T47D (cell line): ENCODE data around the gene MESP1.

Experiments
- DNase-seq, 2 experiments: peaks; one replicate each; pipeline versions ENCODE4 v3.0.0 to v3.0.0-alpha.2; 2011 to 2012; ENCODE audit warnings: low read depth in 1 of 2, low spot score in 1 of 2
- JUND ChIP-seq: IDR thresholded peaks from 2 replicates; pipeline ENCODE4 v1.6.1; 2012; ENCODE audit warnings: low read depth
- in situ Hi-C: cut with HindIII; loops from 2 replicates; pipeline ENCODE4 v1.10.0; 2016; ENCODE audit warnings: low sequenced_read_pairs, low pct_unique_long_range_greater_than_20kb

MESP1 gene

DNA sequence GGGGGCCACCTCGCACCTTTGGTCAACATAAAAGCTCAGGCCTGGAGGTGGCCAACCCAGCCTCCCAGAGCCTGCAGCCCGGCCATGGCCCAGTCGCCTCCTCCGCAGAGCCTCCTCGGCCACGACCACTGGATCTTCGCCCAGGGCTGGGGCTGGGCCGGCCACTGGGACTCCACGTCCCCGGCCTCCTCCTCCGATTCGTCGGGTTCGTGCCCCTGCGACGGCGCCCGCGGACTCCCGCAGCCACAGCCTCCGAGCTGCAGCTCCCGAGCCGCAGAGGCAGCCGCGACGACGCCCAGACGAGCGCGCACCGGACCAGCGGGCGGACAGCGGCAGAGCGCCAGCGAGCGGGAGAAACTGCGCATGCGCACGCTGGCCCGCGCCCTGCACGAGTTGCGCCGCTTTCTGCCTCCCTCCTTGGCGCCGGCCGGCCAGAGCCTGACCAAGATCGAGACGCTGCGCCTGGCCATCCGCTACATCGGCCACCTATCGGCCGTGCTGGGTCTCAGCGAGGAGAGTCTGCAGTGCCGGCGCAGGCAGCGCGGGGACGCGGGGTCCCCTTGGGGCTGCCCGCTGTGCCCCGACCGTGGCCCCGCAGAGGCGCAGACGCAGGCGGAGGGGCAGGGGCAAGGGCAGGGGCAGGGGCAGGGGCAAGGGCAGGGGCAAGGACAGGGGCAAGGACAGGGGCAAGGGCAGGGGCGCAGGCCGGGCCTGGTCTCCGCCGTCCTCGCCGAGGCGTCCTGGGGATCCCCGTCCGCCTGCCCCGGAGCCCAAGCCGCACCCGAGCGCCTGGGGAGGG is 25.4 kb upstream of the MESP1 start, which contains the start of gene MESP2:
Gene MESP2, plus strand, starts transcription at position 59 of the 799 bp plus-strand sequence. Its CDS starts 26 bp downstream, at position 85.
- in situ Hi-C loops, result no loop called here
- peak in 1 of 2 experiments; percentile 68 for DNase-seq
- no peak for TF ChIP-seq JUND

DNA sequence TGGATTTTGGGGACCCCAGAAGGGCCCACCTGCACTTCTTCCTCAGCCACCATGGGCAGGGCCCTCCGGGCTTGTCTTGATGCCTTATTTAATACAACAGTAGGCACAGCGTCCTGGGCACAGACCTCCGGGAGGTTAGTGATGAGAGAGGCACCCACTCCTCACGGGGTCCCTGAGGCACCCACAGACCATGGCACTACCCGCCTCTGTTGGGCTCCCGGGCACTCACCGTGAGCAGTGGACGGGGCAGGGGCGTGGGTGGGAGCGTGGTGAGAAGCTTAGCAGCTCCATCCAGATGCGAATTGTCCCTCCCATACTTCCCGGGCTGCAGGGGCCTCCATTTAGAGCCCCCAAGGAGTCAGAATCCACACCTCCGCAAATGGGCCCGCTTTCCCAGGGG is 24.8 kb upstream of the MESP1 start:
- no peak for TF ChIP-seq JUND
- DNase-seq, result no peak
- in situ Hi-C loops, result no loop called here

DNA sequence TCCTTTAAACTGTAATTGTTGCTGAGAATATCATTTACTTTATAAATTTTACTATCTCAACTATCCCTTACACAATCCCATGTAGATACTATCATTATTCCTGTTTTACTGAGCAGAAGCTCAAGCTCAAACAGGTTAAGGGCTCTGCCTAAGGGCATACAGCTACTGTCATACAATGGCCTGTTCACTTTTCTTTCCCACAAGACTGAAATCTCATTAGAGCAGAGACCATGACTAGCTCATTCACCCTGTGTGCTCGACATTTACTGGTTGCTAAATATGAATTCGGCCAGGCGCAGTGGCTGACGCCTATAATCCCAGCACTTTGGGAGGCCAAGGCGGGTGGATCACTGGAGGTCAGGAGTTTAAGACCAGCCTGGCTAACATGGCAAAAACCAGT is 23.4 kb upstream of the MESP1 start:
- no peak for TF ChIP-seq JUND
- in situ Hi-C loops, result no loop called here

DNA sequence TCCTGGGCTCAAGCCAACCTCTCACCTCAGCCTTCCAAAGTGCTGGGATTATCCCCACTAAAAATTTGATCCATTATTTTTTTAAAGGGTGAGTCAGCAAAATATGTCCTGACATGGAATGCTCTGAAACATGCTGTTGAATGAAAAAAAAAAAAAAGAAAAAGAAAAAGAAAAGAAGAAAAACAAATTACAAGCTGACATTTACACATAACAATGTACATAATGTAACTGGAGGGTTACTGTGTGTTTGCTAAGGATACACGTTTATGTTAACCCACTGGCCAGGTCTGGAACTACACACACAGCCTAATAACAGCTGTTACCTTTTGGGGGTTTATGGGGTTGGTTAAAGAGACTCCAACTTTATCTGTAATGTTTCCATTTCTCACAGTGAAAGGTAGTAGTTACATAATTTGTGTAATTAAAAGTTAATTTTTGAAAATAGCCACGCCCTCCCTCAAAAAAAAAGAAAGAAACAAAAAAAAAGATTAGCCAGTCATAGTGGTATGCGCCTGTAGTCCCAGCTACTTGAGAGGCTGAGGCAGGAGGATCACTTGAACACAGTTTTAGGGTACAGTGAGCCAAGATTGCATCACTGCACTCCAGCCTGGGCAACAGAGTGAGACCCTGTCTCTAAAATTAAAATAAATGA is 22.0 kb upstream of the MESP1 start:
- DNase-seq, result peak in 1 of 2 experiments; percentile 59
- no peak for TF ChIP-seq JUND

More for the DNA sequence above, 23.4 kb upstream of the MESP1 start:
- DNase-seq, result peak in 1 of 2 experiments; percentile 67

DNA sequence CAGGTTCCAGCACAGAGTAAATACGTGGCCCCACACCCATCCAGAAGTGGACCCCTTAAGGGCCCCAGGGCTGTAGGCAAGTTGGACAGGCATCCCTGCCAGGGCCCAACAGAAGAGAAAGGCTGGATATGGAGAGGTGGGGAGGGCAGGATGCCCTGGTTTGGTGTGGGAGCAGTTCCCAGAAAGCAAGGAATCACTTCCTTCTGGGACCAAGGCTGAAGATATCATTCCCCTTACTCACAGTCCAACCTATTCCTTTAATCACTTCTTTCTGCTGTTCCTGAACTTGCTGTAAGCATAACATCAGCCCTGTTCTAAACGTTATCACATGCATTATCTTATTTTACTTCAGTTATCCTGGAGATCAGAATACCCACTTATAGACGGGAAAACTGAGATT is 19.0 kb upstream of the MESP1 start:
- no peak for TF ChIP-seq JUND
- in situ Hi-C loops, result no loop called here
- no peak for DNase-seq

More for the DNA sequence above, 22.0 kb upstream of the MESP1 start:
- in situ Hi-C loops, result no loop called here

DNA sequence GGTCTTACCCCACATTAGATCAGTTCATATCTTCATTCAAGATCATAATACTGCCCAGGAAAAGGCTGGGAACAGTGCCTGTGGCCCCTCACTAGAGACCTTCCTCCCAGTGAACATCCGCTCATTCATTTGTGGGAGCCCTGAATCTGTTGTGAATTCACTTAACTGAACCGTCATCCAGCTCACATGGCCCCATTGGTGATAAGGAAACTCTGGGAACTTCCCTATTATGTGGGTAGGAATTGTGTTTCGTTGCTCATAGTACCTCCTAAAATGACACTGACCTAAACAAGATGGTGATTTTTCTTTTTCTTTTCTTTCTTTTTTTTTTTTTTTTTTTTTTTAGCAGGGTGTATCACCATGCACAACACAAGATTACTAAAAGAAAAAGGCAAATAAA is 18.3 kb upstream of the MESP1 start:
- no peak for DNase-seq
- in situ Hi-C loops, result no loop called here
- TF ChIP-seq JUND, result no peak

DNA sequence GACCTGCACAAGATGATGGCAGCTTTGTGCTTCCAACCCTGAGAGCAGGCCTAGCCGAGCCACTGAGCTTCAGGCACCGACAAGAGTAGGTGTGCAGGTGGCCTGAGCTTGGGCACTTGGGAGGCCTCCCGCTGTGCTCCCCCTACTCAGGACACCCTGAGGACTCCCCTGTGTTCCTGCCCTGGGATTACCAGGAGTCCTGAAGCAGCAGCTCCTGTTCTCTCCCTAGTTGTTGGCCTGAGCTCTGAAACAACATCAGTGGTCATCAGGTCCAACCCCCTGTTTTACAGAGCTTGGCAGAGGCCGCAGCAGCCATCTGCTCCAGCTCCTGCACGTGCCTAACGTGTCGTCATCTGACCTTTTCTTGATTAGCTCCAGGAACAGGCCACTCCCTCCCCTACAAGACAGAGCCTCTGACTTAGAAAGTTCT is 17.0 kb upstream of the MESP1 start:
- no peak for DNase-seq
- in situ Hi-C loops, result no loop called here
- no peak for TF ChIP-seq JUND

DNA sequence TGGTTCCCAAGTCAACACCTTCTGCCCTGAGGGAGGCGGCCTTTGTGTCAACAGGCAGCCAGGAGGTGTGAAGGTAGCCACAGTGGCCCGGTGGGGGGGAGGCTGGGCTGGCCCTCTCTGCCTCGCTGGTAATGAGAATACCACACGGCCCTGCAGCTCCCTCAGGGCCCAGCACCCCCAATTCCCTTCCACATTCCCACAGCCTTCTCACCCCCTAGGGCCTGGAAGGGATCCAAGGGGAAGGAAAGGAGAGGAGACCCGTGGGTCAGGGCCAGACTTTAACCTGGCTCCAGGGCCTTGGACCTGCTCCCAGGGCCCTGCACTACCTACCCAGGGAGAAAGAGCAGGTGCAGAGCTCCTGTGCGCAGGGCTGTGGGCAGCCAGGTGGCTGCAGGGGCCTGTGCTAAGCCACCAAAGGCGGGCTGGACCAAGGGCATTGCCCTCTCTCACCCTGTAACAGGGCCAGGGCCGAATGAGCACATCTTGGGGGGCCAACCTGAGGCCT is 16.4 kb upstream of the MESP1 start:
- no peak for TF ChIP-seq JUND
- peak in 1 of 2 experiments; percentile 94 for DNase-seq
- in situ Hi-C loops, result no loop called here

DNA sequence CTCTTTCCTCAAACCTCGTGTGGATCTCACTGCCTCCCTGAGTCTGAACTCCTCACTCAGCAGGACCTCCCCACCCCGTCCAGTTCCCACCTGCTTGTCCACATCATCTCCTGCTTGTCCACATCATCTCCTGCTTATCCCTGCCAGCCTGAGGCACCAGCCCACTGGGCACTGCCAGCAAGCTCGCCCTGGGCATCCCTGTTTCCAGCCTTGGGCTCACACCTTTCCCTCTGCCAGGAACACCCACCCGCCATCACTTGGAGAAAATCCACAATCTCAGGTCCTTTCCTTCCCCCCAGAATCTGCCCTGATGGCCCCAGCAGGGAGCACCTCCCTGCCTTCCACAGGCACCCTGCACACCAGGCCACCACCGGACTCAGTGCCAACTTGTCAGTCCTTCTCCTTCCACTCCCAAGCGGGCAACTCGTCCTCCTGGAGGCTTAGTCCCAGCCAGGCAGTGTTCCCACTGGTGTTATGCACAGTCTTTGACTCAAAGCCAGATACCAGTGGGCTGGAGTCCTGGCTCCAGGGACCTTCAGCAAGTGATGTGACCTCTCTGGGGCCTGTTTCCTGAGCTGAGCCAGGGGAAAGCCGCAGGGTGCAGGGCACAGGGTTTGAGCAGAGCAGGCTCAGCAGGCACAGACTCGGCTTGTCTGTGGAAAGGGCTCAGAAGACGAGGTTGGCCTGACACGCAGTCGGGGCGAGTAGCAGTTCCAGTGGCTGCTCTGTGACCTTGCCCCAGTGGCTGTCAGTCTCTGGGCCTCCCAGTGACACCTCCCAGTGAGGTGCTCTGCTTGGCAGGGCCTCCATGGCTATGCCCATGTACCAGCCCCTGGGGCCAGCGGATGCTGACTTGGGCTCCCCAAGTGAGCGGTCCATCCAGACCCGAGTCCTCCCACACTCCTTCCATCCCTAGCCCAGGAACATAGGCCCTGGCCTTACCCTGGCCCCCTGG is 15.6 kb upstream of the MESP1 start:
- no peak for TF ChIP-seq JUND
- in situ Hi-C loops, result no loop called here
- DNase-seq, result peak in 1 of 2 experiments; percentile 69

DNA sequence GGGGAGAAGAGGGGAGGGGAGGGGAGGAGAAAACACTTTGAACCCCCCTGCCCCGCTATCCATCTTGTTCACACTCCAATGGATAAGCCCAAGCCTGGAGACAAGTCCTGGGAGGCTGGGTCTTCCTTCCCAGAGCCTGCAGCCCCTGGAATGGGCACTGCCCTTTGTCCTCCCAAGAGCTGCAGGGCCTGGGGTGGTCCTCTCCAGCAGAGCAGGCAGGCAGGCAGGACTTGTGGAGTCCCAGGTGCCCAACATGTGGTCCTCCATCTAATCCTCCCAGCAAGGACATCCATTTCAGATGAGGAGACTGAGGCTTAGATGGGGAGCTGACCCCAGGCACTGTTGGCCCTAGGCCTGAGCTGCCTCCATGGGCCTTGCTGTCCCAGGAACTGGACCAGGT is 14.6 kb upstream of the MESP1 start:
- in situ Hi-C loops, result no loop called here
- TF ChIP-seq JUND, result no peak
- no peak for DNase-seq

DNA sequence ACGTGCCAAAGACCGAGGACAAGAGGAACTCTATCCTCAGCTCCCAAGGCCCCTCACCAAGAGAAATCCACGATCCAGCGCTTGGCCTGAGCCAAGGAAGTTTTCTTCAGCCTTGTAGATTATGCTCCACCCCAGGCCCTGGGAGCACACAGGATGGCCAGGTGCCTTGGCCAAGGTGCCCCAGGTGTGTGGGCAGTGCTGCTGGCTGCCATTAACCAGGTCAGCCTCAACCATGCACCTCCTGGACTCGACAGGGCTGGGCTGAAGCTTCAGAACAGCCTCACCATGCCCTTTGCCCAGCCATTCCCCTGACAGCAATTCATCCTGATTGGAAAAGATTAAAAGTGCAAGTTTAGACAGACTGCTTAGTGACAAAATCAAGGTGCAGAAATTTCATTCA is 10.9 kb upstream of the MESP1 start:
- DNase-seq, result peak in 1 of 2 experiments; percentile 76
- in situ Hi-C loops, result no loop called here

More for the DNA sequence above, 10.9 kb upstream of the MESP1 start:
- no peak for TF ChIP-seq JUND
